ENCODE data around the gene POLA2. TPM values are rescaled to one million over a fixed set of nuclear protein-coding genes. Genes with fewer than 3 reads are reported as not detected.

The POLA2 gene
- total RNA-seq, 1 experiment from 2014 or later: 37.7 TPM

GRCh38 chr11:65223011-65223410, 38.8 kb upstream of the POLA2 start:
- Mint-ChIP-seq H3K36me3 (ENCODE audit: insufficient read depth in 1 of 3, low read depth in 3 of 3) (peaks cover 7 to 10% (median 9%) of the 10 kb centered on the region in 3 experiments; a peak in 5 of 7 replicates), H3K9me3 (no peaks in the 10 kb centered on the region), H3K27me3 (ENCODE audit: low read depth) (peaks cover 3% of the 10 kb centered on the region; the same call in 1 of the 2 replicates), H3K27ac (no peak overlapping the region), H3K4me1 (peaks cover 13 to 22% of the 10 kb centered on the region in 2 experiments), H3K4me3 (no peak overlapping the region)
- Histone ChIP-seq H3K18ac (ENCODE audit: insufficient read length, low read depth, low read length) (no peak overlapping the region), H3K23me2 (ENCODE audit: insufficient read length, low read depth, low read length, poor library complexity, severe bottlenecking) (peaks cover 6% of the 10 kb centered on the region), H3K4ac (ENCODE audit: low read depth, low read length) (no peak overlapping the region), H3K9me3 (ENCODE audit: control insufficient read depth, low read depth, low read length) (no peaks in the 10 kb centered on the region), H2AK5ac (ENCODE audit: insufficient read length, low read length) (no peak overlapping the region), H3K4me1 (ENCODE audit: insufficient read depth, low read length) (no peaks in the 10 kb centered on the region; the same call in 1 of the 2 replicates), H2BK120ac (ENCODE audit: low read depth, low read length, poor library complexity, severe bottlenecking) (no peak overlapping the region), H2BK15ac (ENCODE audit: low read depth, low read length) (no peak overlapping the region), H3K79me1 (ENCODE audit: insufficient read depth, low read depth, low read length, poor library complexity, severe bottlenecking) (no peaks in the 10 kb centered on the region), H2AFZ (ENCODE audit: low read length) (no peak overlapping the region), H3K9ac (ENCODE audit: extremely low read depth, insufficient read length, low read length) (no peak overlapping the region), H3K23ac (ENCODE audit: insufficient read length, low read depth, low read length) (no peak overlapping the region), H3K27ac (ENCODE audit: insufficient read length, low read depth, low read length) (no peak overlapping the region), H3K4me2 (ENCODE audit: insufficient read depth, insufficient read length, low read length) (no peak overlapping the region), H3K56ac (ENCODE audit: insufficient read length, low read depth, low read length) (no peak overlapping the region), H2BK12ac (ENCODE audit: insufficient read length, low read depth, low read length) (no peak overlapping the region), H3K27me3 (ENCODE audit: insufficient read depth, low read length) (no peaks in the 10 kb centered on the region), H3T11ph (ENCODE audit: low read length) (no peak overlapping the region), H3K14ac (ENCODE audit: insufficient read depth, low read length) (no peak overlapping the region), H4K5ac (ENCODE audit: insufficient read length, low read depth, low read length) (no peak overlapping the region), H3K79me2 (ENCODE audit: insufficient read depth, low read length) (no peaks in the 10 kb centered on the region), H4K91ac (ENCODE audit: insufficient read length, low read depth, low read length) (no peak overlapping the region), H4K20me1 (ENCODE audit: control insufficient read depth, insufficient read depth, insufficient read length) (no peaks in the 10 kb centered on the region), H2BK5ac (ENCODE audit: insufficient read length, low read length) (no peak overlapping the region), H4K8ac (replicated peaks; ENCODE audit: insufficient read length, low read depth, low read length) (no peak overlapping the region), H2BK20ac (ENCODE audit: low read depth, low read length, poor library complexity, severe bottlenecking) (no peak overlapping the region)
- TF ChIP-seq, protein P1, sequence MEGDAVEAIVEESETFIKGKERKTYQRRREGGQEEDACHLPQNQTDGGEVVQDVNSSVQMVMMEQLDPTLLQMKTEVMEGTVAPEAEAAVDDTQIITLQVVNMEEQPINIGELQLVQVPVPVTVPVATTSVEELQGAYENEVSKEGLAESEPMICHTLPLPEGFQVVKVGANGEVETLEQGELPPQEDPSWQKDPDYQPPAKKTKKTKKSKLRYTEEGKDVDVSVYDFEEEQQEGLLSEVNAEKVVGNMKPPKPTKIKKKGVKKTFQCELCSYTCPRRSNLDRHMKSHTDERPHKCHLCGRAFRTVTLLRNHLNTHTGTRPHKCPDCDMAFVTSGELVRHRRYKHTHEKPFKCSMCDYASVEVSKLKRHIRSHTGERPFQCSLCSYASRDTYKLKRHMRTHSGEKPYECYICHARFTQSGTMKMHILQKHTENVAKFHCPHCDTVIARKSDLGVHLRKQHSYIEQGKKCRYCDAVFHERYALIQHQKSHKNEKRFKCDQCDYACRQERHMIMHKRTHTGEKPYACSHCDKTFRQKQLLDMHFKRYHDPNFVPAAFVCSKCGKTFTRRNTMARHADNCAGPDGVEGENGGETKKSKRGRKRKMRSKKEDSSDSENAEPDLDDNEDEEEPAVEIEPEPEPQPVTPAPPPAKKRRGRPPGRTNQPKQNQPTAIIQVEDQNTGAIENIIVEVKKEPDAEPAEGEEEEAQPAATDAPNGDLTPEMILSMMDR (conservative IDR thresholded peaks at IDR 0.05): no peak
- DNase-seq: no peak
- no CpG with 5 or more reads among the region's 8 CpGs for WGBS (ENCODE audit: extremely low coverage, insufficient read length, low lambda C conversion rate)

All from H9 (cell line).